ENCODE measurements around the gene CISD2.
"Not testable (repeated sequence)": the region's sequence is repeated elsewhere in the genome, so short reads cannot be mapped to it uniquely, and the experiment has no call there.

The CISD2 gene

GRCh38 chr4:102878901-102879300 lies 10.1 kb downstream of the CISD2 start:
- Histone ChIP-seq H3K27me3 (ENCODE audit: low read length) (no peaks in the 10 kb centered on the region), H4K20me1 (ENCODE audit: low read depth, low read length) (no peaks in the 10 kb centered on the region), H2AFZ (ENCODE audit: low read depth, low read length, severe bottlenecking) (no peak overlapping the region), H3K9me3 (ENCODE audit: insufficient read depth, low read length) (0 out of 2 replicates have a peak, but pooled peaks cover 6% of the 10 kb centered on the region), H3K9me2 (replicated peaks; ENCODE audit: insufficient read depth, low read length) (no peaks in the 10 kb centered on the region), H3F3A (ENCODE audit: insufficient read depth) (no peaks in the 10 kb centered on the region), H3K4me3 (ENCODE audit: insufficient read depth, low read length, poor library complexity, severe bottlenecking) (no peak overlapping the region), H3K79me2 (ENCODE audit: insufficient read depth, low read length) (peaks cover 18% of the 10 kb centered on the region), H3K4me2 (ENCODE audit: low read depth, low read length, poor library complexity, severe bottlenecking) (no peak overlapping the region), H3K9ac (ENCODE audit: low read length) (no peak overlapping the region), H3K27ac (ENCODE audit: low read depth, low read length) (no peak overlapping the region), H3K36me3 (ENCODE audit: low read length) (peaks cover 24% of the 10 kb centered on the region; the same call in 1 of the 2 replicates)
- TF ChIP-seq EZH2phosphoT487 (conservative IDR thresholded peaks at IDR 0.05; ENCODE audit: low read length) (no peak), CTCF (IDR thresholded peaks at IDR 0.05; ENCODE audit: insufficient read depth, low read length, poor library complexity, severe bottlenecking) (no peak)

GRCh38 chr4:102881343-102881742 lies 12.6 kb downstream of the CISD2 start:
- no peak overlapping the region for H3K9ac ChIP-seq (ENCODE audit: low read length)
- H3K36me3 ChIP-seq (ENCODE audit: low read length), result peaks cover 6% of the 10 kb centered on the region; the same call in 1 of the 2 replicates
- H3K79me2 ChIP-seq (ENCODE audit: insufficient read depth, low read length), result peaks cover 4% of the 10 kb centered on the region
- TF ChIP-seq CTCF (IDR thresholded peaks at IDR 0.05; ENCODE audit: insufficient read depth, low read length, poor library complexity, severe bottlenecking) (no peak), EZH2phosphoT487 (conservative IDR thresholded peaks at IDR 0.05; ENCODE audit: low read length) (no peak)
- no peaks in the 10 kb centered on the region for H3F3A ChIP-seq (ENCODE audit: insufficient read depth)
- no peaks in the 10 kb centered on the region for H3K27me3 ChIP-seq (ENCODE audit: low read length)
- H3K9me3 ChIP-seq (ENCODE audit: insufficient read depth, low read length), result 0 out of 2 replicates have a peak, but pooled peaks cover 6% of the 10 kb centered on the region
- no peak overlapping the region for H3K4me2 ChIP-seq (ENCODE audit: low read depth, low read length, poor library complexity, severe bottlenecking)
- H3K4me3 ChIP-seq (ENCODE audit: insufficient read depth, low read length, poor library complexity, severe bottlenecking), result no peak overlapping the region
- no peaks in the 10 kb centered on the region for H3K9me2 ChIP-seq (replicated peaks; ENCODE audit: insufficient read depth, low read length)
- H2AFZ ChIP-seq (ENCODE audit: low read depth, low read length, severe bottlenecking), result no peak overlapping the region
- no peak overlapping the region for H3K27ac ChIP-seq (ENCODE audit: low read depth, low read length)
- H4K20me1 ChIP-seq (ENCODE audit: low read depth, low read length), result no peaks in the 10 kb centered on the region

- H3K9me2 ChIP-seq (replicated peaks; ENCODE audit: insufficient read depth, low read length), result no peaks in the 10 kb centered on the region
- H2AFZ ChIP-seq (ENCODE audit: low read depth, low read length, severe bottlenecking), result no peak overlapping the region
- H3F3A ChIP-seq (ENCODE audit: insufficient read depth), result no peaks in the 10 kb centered on the region
- H3K9me3 ChIP-seq (ENCODE audit: insufficient read depth, low read length), result no peaks in the 10 kb centered on the region
- H3K4me3 ChIP-seq (ENCODE audit: insufficient read depth, low read length, poor library complexity, severe bottlenecking), result no peak overlapping the region
- peaks cover 4% of the 10 kb centered on the region for H3K79me2 ChIP-seq (ENCODE audit: insufficient read depth, low read length)
- H4K20me1 ChIP-seq (ENCODE audit: low read depth, low read length), result no peaks in the 10 kb centered on the region
- H3K4me2 ChIP-seq (ENCODE audit: low read depth, low read length, poor library complexity, severe bottlenecking), result no peak overlapping the region
- no peaks in the 10 kb centered on the region for H3K27me3 ChIP-seq (ENCODE audit: low read length)
- H3K27ac ChIP-seq (ENCODE audit: low read depth, low read length), result no peak overlapping the region
- TF ChIP-seq EZH2phosphoT487 (conservative IDR thresholded peaks at IDR 0.05; ENCODE audit: low read length) (no peak), CTCF (IDR thresholded peaks at IDR 0.05; ENCODE audit: insufficient read depth, low read length, poor library complexity, severe bottlenecking) (no peak)
- no peaks in the 10 kb centered on the region for H3K36me3 ChIP-seq (ENCODE audit: low read length)
- H3K9ac ChIP-seq (ENCODE audit: low read length), result no peak overlapping the region
These were observed 14.5 kb downstream of the CISD2 start for GRCh38 chr4:102883278-102883677.

GRCh38 chr4:102888570-102888969 lies 19.8 kb downstream of the CISD2 start:
- H3K9ac ChIP-seq (ENCODE audit: low read length); H3K79me2 ChIP-seq (ENCODE audit: insufficient read depth, low read length); H3K27ac ChIP-seq (ENCODE audit: low read depth, low read length); H3K9me2 ChIP-seq (replicated peaks; ENCODE audit: insufficient read depth, low read length); H2AFZ ChIP-seq (ENCODE audit: low read depth, low read length, severe bottlenecking); H3K27me3 ChIP-seq (ENCODE audit: low read length); H3F3A ChIP-seq (ENCODE audit: insufficient read depth); H3K4me3 ChIP-seq (ENCODE audit: insufficient read depth, low read length, poor library complexity, severe bottlenecking); H3K36me3 ChIP-seq (ENCODE audit: low read length); H3K4me2 ChIP-seq (ENCODE audit: low read depth, low read length, poor library complexity, severe bottlenecking); H4K20me1 ChIP-seq (ENCODE audit: low read depth, low read length); H3K9me3 ChIP-seq (ENCODE audit: insufficient read depth, low read length): not testable (repeated sequence)

GRCh38 chr4:102889866-102890265 lies 21.1 kb downstream of the CISD2 start:
- H3K79me2 ChIP-seq (ENCODE audit: insufficient read depth, low read length); H3K36me3 ChIP-seq (ENCODE audit: low read length); H3K9me2 ChIP-seq (replicated peaks; ENCODE audit: insufficient read depth, low read length); H3K9ac ChIP-seq (ENCODE audit: low read length); H3K4me2 ChIP-seq (ENCODE audit: low read depth, low read length, poor library complexity, severe bottlenecking); H3K27ac ChIP-seq (ENCODE audit: low read depth, low read length); H3K4me3 ChIP-seq (ENCODE audit: insufficient read depth, low read length, poor library complexity, severe bottlenecking); H2AFZ ChIP-seq (ENCODE audit: low read depth, low read length, severe bottlenecking); H3K27me3 ChIP-seq (ENCODE audit: low read length); H3F3A ChIP-seq (ENCODE audit: insufficient read depth); H3K9me3 ChIP-seq (ENCODE audit: insufficient read depth, low read length); H4K20me1 ChIP-seq (ENCODE audit: low read depth, low read length): not testable (repeated sequence)

GRCh38 chr4:102896547-102896946 lies 27.8 kb downstream of the CISD2 start:
- H3K27ac ChIP-seq (ENCODE audit: low read depth, low read length); H3K36me3 ChIP-seq (ENCODE audit: low read length); H3K9me3 ChIP-seq (ENCODE audit: insufficient read depth, low read length); H3K27me3 ChIP-seq (ENCODE audit: low read length); H3K4me3 ChIP-seq (ENCODE audit: insufficient read depth, low read length, poor library complexity, severe bottlenecking); H3K9me2 ChIP-seq (replicated peaks; ENCODE audit: insufficient read depth, low read length); H3K9ac ChIP-seq (ENCODE audit: low read length); H2AFZ ChIP-seq (ENCODE audit: low read depth, low read length, severe bottlenecking); H3K79me2 ChIP-seq (ENCODE audit: insufficient read depth, low read length); H4K20me1 ChIP-seq (ENCODE audit: low read depth, low read length); H3F3A ChIP-seq (ENCODE audit: insufficient read depth); H3K4me2 ChIP-seq (ENCODE audit: low read depth, low read length, poor library complexity, severe bottlenecking): not testable (repeated sequence)
